Loucy (cell line): Measurements from ENCODE around the gene ZNF276.

Experiments used
- CTCF ChIP-seq: fragments of 200-600 bp; sonication (generic); conservative IDR thresholded peaks from 2 replicates; pipeline ENCODE4 v1.5.1; 2014; ENCODE audit warnings: mild to moderate bottlenecking, antibody characterized with exemption, low read length
- EZH2phosphoT487 ChIP-seq: fragments of 200-600 bp; IDR thresholded peaks from 2 replicates; pipeline ENCODE4 v1.6.1; 2018; ENCODE audit warnings: antibody characterized with exemption, mild to moderate bottlenecking, moderate library complexity, borderline replicate concordance

- TF ChIP-seq CTCF (no peak), EZH2phosphoT487 (no peak)
Observed at GRCh38 chr16:89696670-89697128, 24.6 kb upstream of the ZNF276 start.
